Measurements from ENCODE around the gene KCNQ5.

KCNQ5 gene

DNA sequence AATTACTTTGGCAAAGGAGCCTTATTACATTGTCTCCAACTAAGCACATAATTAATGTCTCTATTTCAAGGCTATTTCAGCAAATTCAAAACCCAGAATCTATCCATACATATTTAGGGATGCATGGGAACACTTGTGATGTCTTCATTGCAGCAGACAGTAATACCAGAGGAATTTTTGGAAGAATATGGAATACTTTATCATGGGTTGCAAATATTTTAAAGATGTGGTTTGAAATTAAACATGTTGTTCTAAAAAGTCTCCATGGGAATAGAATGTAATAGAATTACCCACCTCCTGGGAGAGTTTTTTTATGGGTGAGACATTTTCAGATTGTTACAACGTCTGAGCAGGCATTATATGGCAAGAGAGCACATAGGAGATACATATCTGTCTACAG is 170.8 kb downstream of the KCNQ5 start:
- no peak for DNase-seq (ENCODE audit: low read depth in 4 of 4, low spot score in 1 of 4)

DNA sequence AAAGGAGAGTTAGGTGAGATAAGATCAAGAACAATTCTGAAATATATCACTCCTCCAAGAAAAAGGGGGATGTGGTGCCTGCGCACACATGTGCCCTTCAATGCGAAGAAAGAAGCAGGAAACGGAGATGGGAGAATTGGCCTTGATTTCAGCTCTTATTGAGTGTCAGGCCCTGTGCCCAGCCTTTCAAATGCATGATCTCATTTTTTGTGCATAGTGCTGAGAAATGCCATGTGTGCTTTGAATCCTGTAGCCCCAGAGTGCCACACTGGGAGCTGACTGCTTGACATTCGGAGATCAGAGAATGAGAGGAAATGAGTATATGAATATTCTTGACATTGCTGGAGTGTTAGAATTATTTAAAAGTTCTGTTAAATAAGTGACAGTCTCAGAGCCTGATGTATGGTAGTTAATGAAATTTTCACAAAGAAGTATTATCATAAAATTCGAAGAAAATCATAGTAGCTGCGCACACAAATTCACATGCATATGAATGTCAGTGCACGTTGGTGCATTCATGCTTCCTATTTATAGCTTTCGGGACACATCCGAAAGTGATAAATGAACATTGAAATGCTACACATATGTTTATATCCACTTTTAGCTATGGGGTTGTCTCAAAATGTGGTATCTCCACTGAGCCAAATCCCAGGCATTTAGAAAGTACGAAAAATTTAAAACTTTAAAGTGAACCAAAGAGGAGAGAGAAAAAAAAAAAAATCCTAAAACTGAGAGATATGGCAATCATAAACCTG is 172.0 kb downstream of the KCNQ5 start:
- DNase-seq (ENCODE audit: low read depth in 4 of 4, low spot score in 1 of 4): no peak

DNA sequence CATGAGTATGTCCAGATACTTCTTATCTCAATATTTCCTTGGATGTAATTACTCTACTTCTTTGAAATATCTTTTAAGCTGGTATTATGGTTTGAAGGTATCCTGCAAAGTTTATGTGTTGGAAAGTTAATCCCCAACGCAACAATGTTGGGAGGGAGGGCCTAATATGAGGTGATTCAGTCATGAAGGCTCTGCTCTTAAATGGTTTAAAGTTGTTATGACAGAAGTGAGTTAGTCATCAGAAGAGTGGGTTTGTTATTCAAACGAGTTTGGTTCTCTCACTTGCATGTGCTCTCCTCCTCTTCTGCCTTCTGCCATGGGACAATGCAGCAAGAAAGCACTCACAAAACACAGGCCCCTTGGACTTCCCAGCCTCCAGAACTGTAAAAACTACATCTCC is 176.3 kb downstream of the KCNQ5 start:
- no peak for DNase-seq (ENCODE audit: low read depth in 4 of 4, low spot score in 1 of 4)

DNA sequence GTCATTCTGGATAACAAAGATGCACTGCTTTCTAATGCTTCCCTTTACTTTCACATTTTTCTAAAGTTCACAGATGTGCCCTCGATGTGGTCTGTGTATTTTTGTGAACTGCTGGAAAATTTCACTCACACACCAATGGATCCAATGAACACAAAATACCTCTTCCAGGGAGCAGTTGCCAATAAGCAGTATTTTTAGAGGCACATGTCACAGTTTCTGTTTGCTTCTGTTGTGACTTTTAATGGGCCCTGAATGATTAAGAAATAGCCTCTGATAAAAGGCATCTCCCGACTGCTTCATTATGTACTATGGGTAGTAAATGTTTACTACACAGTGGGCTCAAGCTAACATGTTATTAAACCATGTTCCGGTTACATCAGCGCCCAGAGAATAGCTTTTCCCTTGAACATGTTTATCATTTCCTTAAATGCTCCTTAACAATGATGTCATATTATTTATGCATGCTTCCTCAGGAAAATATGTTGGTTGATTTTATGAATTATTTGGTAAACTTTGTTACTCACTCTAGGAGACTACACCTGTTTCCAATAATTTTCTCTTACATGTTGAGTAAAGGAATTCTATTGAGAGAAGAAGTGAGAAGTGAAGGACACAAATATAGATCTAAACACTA is 188.0 kb downstream of the KCNQ5 start:
- no peak for DNase-seq (ENCODE audit: low read depth in 4 of 4, low spot score in 1 of 4)

DNA sequence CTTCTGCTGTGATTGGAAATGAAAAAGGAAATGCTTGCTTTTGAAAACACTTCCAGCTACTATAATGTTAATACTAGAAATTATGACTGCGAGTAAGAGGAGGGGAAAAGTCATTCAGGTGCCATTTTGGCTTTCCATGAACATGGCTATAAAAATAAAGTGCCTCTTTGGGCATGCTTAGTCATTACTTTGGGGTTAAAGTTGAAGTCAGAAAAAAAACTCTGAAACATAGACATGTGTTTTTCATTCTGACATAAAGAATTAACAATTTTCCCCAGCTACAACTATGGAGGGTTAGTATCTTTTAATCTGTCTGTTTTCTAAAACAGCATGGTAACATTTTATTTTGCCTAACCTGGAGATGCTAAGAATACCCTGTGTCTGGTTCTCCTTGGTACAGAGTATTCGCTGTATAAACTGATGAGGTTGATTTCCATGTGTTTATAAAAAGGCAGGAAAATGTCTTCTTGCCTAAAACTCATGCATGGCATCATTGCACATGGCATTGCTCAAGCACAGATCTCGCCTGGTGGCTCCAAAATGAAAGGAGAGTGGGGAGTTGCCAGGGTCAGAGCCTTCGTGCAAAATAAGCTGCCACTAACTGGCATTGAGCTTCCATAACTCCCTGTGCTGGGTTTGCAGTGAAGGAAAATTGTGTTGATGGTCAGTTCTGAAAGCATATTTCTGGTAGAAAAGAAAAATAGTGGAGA is 188.9 kb downstream of the KCNQ5 start:
- DNase-seq (ENCODE audit: low read depth in 4 of 4, low spot score in 1 of 4): no peak

DNA sequence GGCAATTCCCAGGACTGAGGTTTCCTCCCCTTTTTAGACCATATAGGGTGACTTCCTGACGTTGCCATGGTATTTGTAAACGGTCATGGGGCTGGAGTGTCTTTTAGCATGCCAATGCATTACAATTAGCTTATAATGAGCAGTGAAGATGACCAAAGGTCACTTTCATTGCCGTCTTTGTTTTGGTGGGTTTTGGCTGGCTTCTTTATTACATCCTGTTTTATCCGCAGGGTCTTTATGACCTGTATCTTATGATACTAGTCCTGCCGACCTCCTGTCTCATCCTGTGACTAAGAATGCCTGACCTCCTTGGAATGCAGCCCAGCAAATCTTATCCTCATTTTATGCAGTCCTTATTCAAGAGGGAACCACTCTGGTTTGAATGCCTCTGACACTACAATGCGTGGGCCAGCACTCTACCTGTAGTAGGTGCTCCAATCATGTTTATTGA is 190.1 kb downstream of the KCNQ5 start:
- DNase-seq (ENCODE audit: low read depth in 4 of 4, low spot score in 1 of 4): no peak

DNA sequence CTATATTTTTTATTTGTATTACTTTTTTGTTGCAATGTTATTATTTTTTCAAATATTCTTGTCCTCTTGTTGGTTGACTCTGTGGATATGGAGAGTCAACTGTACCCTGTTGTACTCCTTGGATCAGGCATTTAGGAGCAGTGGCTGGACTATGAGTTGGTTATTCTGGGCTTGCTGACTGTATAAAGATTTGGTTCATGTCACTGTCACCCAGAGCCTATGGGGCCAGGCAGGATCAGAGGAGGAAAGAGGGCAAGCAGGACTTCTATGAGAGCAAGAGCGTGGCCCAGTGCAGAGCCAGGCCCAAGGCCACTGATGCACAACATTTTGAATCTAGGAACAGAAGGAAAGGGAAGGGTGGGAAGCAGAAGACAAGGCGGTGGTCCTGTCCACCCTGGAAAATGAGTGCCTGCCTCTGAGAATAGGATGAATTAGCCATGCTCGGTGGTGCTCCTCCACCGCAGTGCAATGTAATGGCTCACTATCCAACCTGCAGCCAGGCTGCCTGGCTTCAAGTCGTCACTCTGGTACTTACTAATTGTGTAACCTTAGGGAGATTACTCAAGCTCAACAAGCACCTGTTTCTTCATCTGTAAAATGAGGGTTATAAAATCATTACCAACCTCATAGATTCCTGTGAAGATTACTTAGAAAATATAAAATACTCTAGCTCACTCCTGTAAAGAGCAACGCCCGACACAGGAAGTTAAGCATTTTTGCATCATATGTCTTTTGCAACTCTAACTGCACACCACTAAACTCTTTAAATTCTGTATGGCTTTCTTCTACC is 192.1 kb downstream of the KCNQ5 start:
- DNase-seq (ENCODE audit: low read depth in 4 of 4, low spot score in 1 of 4): no peak

DNA sequence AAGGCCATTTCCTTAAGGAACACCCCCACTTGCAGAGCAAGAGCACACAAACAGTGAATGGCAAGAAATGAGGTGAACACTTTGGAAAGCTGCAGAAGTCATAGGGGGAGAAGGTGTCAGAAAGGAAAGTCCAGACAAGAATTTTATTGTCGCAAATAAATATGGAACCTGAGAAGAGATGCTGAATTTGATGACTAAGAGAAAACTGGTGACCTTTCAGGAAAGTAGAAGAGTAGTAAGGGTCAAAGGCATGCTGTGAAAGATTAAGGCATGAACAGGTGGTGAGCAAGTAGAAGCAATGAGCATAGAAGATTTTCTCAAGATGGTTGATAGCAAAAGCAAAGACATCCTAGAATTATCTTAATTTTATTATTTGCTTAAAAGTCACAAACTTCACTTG is 194.2 kb downstream of the KCNQ5 start:
- no peak for DNase-seq (ENCODE audit: low read depth in 4 of 4, low spot score in 1 of 4)

DNA sequence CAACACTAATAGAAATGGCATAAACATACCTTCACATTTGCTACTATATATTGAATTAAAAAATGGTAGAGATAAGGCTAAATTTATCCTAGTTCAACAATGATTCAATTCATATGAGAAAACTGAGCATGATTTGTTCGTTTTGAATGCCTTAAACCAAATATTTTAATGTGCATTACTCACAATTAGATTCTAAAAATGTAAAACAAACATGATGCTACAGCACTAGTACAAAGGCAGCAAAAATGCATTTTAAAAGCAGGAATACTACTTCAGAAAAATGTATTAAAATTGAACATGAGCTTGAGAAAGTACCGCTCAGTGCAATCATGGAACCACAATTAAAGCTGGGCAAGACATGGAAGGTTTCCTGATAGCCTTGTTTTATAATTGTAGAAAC is 195.3 kb downstream of the KCNQ5 start:
- no peak for DNase-seq (ENCODE audit: low read depth in 4 of 4, low spot score in 1 of 4)

DNA sequence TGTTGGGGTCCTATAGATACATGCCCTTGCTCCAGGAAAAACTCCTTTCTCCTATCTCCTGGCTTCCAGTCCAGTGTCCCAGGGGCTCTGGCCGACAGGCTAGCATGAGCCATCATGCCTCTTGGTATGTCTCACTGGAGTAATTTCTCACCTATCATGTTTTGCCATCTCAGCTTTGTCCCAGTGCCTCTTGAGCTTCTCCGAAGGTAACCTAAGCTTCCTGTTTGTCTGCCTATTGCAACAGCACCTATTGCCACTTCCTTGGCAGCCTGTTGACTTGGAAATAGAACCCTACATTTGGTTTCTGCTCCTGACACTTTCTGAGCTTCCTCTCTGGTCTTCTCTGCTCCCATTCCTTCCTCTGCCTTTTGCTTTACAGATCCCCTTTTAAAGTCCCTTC is 197.7 kb downstream of the KCNQ5 start:
- DNase-seq (ENCODE audit: low read depth in 4 of 4, low spot score in 1 of 4): no peak

DNA sequence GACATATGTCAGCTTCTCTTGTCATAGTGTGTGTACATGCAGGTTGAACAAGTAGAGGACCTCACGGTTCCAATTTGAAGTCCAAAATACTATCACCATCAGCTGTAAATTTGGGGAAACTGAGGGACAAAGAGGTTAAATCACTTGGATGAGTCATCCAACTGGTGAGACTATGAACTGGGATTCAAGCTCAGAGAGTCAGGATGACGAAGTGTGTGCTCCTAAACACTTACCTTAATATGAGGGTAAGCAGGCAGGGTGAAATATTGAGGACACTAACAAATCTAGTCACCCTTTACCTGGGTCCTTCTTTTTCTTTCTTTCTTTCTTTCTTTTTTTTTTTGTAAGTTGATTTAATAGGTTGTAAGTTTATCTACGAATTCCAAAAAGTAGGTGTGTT is 198.3 kb downstream of the KCNQ5 start:
- no peak for DNase-seq (ENCODE audit: low read depth in 4 of 4, low spot score in 1 of 4)

DNA sequence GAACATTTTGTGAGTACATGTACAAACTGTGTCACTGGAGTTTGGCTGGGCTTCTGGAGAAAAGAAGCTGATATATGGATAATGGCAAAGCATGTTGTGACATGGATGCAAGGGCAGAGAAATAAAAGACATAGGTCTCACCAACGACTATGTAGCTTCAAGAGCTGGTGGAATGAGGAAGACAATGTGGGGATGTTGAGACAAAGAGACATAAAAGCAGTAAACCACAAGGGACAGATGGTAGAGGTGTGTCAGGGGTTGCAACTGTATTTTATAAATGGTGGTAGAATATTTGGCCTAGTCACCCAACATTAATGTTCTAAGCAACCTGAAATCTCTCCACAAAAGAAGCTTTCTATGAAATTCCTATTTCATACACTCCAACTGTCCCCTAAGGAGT is 199.0 kb downstream of the KCNQ5 start:
- DNase-seq (ENCODE audit: low read depth in 4 of 4, low spot score in 1 of 4): no peak

DNA sequence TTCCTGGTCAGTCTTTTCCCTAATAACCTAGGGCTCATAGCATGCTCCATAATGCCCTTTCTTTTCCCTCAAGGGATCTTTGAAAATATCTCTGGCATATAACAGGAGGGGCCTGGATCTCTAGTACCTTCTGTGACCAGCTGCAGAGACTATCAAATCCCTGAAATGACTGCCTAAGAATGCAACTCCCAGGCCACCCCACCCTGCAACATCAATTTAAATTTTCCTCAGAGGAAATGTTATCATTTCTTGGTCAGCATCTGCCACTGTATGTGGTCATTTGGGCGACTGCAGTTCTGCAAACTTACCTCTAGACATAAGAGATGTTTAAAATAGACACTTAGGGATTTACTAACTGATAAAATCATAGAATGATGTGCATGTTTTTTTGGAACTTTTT is 200.2 kb downstream of the KCNQ5 start:
- DNase-seq (ENCODE audit: low read depth in 4 of 4, low spot score in 1 of 4): no peak

DNA sequence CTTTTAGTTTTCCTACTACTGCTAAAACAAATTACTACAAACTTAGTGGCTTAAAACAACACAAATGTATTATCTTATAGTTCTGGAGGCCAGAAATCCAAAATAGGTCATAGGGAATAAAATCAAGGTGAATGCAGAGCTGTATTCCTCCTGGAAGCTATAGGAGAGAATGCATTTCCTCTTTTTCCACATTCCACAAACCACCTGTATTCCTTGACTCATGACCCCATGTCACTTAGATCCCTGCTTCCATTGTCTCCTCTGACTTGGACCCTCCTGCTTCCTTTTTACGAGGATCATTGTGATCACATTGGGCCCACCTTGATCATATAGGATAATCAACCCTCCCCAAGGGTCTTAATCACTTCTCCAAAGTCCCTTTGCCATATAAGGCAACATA is 200.8 kb downstream of the KCNQ5 start:
- no peak for DNase-seq (ENCODE audit: low read depth in 4 of 4, low spot score in 1 of 4)

DNA sequence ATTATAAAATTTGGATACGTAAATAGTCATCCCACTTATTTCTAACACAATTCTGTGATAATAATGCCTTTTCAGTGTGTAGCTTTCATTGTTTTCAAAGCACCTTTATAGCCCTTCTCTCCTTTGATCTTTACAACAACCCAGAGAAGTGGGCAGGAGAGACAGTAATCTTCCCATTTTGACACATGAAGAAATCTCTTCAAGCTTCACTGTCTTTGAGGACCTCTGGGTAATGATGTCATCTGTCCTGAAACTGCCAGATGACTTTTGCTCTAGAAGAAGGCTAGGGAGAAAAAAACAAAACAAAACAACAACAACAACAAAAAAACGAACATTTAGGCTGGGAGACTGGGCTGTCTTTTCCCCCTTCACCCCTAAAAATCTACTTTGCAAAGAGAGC is 203.0 kb downstream of the KCNQ5 start:
- no peak for DNase-seq (ENCODE audit: low read depth in 4 of 4, low spot score in 1 of 4)

DNA sequence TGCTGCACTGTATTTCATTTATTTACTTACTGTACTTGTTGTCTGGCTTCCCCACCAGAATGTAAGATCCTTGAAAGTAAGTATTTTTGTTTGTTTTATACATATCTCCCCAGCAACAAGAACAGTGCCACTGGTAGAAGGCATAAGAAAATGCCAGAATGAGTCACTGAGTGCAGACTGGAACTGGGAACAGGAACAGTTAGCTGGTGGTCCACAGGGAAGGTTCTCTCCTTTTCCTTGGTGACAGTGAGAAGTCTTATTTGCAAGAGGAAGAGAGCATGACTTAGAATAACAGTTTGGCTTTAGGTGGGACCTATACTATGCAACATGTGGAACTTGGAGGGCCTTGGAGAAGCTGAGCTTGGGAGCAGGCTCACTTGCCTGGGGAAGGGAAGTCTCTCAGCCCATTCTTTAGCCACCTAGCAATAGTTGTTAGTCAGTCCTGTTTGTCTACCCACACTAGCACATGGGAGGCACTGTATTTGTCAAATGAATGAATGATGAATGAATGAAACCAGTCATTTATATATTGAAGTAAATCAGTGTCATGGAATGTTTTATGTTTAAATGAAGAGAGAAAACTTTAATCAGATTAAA is 203.5 kb downstream of the KCNQ5 start:
- no peak for DNase-seq (ENCODE audit: low read depth in 4 of 4, low spot score in 1 of 4)

DNA sequence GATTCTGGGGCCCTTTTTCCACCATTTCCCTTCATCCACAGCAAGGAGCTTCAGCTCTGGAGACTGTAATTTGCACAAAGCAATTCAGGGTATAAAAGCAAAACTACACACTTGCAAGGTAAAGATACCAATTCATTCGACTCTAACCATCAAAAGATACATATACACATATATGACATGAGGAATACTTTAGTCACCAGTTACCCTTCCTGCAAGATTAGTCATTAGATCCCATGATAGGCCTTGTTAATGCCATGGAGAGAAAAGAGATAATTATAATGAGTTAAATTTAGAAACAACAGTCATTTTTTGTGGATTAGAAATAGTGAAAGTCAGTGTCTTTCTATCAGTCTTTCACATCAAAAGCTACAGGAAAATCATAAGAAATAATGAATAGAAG is 204.2 kb downstream of the KCNQ5 start:
- no peak for DNase-seq (ENCODE audit: low read depth in 4 of 4, low spot score in 1 of 4)

DNA sequence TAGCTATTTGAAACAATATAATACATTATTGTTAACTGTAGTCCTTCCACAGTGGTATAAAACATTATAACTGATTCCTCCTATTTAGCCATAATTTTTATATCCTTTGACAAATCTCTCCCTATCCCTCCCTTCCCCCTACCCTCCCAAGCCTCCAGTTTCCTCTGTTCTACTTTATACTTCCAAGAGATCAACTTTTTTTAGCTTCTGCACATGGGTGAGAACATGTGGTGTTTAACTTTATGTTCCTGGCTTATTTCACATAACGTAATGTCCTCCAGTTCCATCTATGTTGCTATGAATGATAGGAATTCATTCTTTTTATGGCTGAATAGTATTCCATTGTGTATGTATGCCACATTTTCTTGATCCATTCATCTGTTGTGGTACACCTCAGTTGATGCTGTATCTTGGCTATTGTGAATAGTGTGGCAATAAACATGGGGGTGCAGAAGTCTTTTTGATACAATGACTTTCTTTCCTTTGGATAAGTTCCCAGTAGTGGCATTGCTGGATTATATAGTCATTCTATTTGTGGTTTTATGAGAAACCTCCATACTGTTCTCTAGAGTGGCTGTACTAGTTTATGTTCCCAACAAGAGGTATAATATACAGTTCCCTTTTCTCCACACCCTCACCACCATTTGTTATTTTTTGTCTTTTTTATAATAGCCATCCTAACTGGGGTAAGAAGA is 205.0 kb downstream of the KCNQ5 start:
- DNase-seq (ENCODE audit: low read depth in 4 of 4, low spot score in 1 of 4): no peak

DNA sequence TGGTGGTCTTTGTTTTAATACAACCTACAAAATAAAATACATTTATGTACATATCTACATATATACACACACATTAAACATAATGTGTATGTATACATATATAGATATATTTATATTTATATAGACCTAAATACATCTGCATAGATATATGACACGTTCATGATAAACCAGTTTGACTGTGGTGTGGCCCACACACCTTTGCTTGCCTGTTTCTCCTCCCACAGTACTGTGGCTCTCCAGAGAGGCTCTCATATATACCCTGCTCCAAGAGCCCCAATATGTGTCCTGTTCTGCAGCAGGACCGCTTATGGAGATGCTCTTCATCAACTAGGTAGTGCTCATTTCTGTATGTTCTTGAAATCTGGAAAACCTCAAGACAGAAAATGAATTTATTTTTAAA is 207.0 kb downstream of the KCNQ5 start:
- DNase-seq (ENCODE audit: low read depth in 4 of 4, low spot score in 1 of 4): no peak

DNA sequence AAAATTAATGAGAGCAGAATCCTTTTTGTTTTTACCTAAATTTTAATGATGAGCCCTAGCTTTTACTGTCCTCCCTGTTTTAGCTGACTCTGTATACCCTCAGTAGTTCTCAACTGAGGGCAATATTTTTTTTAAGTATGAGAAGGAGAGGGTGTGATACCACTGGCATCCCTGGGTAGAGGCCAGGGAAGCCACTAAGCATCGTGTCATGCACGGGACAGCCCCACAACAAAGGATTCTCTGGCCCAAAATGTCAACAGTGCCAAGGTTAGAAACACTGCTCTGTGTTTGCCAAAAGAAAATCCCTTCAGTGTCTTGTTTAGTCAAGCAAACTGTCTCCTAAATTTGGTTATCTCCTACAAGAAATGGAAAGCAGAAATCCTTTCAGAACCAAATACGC is 210.4 kb downstream of the KCNQ5 start:
- no peak for DNase-seq (ENCODE audit: low read depth in 4 of 4, low spot score in 1 of 4)

DNA sequence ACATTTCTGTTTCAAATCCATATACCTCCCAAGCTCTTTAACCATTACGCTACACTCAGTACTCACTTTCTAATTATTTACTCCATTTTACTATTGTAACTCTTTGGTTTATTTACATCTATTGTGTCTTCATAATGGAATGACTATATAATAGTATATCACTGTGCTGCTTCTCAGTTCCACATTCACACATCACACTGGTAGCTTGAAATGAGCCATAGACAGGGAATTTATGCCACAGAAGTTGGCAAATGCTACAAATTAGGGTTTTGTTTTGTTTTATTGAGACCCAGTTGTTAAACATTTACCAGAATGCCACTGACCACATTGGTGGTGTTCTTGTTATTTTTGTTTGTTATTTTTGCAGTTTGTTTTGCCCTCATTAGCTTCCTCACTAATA is 213.9 kb downstream of the KCNQ5 start:
- no peak for DNase-seq (ENCODE audit: low read depth in 4 of 4, low spot score in 1 of 4)
